HG03064 (cell line): ENCODE measurements around the gene ANO2.

ENCODE experiments used
- ATAC-seq: cut with Tn5 transposase; IDR thresholded peaks from one replicate; pipeline ENCODE4 v1.9.1; 2021; ENCODE audit warnings: low read depth; ENCODE audit not compliant: unreplicated experiment

The ANO2 gene

DNA sequence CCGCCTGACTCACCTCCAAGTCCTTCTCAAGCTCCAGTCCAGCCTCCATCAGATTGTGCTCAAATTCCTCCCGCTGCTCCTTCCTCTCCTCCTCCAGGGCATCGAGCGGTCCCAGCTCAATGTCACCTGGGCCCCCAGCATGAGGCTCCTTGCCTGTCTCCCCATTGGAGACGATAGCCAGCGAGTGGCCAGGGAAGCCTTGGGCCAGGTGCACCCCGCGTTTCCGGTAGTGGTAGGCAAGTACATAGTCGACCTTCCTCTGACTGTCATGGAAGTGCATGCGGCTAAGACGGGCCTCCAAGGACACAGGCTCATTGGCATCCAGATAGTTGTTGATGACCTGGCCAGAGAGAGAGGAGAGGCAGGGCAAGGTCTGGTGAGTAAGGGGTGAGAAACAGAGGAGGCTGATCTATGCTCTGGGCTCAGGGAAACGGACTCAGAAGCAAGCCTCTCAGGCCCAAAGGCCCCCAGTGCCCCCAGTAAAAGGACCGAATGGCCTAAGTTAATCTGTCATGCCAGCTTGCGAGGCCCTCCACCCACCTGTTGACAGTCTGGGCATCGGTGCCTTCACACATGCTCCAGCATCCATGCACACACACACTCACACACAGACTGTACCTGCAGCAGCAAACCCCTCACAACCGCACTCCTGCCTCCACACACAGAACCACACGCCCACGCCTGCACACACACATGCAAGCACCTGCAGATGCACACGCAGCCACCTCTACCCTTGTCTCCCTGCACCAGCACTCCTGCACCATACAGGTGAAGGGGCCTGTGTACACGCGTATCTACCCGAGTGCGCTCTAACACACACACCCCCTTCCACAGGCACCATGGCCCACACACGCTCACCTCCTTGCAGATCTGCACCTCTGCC is 23.8 kb downstream of the ANO2 start:
- no peak for ATAC-seq

DNA sequence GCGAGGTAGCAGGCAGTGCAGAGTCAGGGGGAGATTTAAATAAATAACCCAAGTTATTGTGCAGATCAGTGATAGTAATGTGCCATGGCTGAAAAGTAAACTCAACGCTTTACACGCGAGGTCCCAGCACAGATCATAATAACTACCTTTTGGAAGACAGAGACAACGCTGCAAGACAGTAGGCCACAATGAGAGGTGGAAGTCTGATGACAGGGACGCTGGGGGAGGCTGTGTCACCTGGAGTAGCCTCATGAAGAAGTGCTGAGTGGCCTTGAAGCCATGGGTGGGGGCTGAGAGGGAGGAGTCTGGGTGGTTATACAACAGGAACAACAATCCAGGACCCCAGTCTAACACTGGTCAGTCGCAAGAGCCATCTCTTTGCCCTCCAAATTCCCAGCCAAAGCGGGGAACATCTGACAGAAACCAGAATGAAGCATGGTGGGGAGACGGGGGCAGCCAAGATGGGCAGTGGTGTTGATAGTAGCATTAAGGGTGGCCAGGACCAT is 28.2 kb downstream of the ANO2 start:
- no peak for ATAC-seq

DNA sequence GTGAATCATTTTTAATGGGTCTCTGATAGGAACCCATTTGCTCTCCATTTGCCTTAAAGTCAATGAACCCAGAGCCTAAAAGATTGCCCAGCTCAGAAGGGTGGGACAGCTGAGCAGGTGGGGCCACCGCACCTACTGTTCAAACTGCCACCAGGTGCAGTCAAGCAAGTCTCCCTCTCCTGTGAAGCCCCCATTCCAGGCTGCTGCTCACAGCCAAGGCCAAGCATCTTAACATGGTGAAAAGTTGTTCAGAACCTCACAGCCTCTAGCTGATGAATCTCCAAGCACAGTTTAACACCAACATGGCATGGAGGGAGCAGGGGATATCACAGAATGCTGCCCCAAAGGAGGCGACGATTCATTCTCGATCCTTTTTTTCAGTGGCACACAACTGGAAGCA is 29.5 kb downstream of the ANO2 start:
- ATAC-seq = no peak

DNA sequence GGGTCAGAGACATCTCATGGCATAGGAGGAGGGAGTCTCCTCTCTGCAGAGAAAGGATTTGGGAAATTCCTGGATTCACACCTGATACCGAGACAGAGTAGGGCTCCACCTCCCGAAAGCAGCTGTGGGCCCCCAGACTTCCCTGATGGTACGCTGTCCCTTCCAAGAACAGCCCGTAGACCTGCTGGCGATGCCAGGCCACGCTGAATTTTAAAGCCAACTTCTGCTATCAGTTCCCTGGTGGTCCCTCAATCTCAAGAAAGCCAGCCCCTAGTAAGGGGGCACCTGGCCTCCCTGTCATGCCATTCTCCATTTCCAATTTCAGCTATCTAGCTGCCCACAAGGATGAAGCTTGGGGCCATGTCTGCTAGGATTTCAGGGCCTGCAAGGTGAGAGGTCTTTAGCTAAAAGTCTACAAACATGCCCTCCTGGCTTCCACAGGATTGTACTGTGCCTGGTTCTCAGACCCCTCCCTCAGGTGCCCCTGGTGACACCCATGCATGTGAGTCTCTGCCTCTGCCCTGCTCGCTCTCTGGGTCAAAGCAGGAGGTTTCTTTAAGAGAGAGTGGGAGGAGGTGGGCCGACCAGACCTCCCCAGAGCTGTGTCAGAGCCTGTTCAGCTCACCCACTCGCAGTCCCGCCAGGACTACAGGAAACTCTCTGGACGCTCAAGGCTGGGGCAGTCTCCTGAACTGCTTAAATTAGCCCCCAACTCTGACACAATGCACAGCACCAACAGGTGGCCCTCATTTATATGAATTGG is 30.5 kb downstream of the ANO2 start:
- ATAC-seq = no peak

DNA sequence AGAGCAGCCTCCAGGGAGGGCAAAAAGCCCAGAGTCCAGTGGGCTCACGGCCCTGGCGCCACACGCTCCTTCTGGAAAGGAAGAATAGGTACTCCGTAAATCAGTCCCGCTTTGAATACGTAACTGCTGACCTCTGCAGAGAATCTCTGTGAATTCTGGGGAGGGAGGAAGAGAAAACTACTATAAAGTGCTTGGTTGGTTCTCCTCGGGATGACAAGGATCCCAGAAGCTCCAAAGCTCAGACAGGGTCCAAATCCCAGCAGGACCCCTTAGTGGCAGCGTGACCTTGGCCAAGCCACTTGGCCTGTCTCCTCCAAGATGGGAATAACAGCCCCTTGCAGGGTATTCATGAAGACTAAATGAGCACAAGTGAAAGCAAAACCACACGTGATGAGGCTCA is 31.7 kb downstream of the ANO2 start:
- no peak for ATAC-seq

DNA sequence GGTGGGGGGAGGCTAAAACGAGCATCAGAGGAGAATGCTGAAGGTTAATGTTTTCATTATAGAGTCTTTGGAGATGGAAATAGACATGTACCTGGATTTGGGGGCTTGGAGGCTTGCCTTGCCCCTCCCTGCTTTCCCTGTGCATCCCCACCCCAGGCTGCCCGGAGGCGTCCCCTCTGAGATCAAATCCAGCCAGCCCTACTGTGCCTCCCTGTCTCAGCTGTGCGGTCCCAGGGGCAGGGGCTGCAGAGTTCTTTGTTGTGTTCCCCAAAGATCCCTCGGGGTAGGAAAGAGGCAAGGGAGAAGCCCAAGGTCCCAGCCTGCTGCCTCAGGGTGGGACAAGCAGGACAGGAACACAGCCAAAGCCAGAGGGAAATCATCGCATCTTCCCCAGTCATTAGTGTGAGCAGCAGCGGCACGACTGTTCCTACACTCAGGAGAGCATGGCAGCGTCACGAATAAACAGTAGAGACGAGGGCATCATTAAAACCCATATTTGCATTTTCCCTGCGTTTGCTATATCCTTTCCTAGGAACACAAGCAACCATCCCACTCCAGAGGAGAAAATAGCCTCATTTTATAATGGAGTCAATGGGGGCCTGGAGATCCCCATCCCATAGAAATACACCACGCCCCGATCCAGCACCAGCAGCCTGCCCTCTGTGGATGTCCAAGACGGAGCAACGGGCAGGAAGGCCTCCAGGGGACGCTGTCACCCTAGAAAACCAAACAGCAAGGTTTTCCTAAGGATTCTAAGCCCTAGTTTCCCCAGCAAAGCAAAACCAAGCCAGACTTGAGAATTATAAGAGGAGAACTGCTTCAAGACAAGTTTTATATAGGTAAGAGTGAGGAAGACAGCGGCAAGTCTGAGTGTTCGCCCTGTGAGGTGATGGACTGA is 32.4 kb downstream of the ANO2 start:
- ATAC-seq = no peak

DNA sequence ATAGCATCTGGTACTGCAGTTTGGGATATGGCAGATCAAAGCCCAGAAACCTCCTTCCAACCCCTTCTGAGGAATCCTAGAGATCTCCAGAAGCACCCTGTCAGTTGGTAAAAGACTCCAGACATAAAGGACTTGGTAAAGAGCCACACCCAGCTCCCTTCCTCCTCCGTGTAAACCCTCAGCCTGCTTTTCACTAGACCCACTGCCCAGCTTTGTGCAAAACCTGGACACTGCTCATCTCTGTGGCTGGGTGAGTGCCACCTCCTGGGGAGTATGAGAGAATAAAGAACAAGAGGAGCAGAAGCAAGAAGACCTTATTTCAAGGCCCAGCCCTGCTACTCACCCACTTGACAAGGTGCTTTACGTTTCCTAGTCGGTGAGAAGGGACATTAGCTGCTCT is 33.0 kb downstream of the ANO2 start:
- ATAC-seq = no peak

DNA sequence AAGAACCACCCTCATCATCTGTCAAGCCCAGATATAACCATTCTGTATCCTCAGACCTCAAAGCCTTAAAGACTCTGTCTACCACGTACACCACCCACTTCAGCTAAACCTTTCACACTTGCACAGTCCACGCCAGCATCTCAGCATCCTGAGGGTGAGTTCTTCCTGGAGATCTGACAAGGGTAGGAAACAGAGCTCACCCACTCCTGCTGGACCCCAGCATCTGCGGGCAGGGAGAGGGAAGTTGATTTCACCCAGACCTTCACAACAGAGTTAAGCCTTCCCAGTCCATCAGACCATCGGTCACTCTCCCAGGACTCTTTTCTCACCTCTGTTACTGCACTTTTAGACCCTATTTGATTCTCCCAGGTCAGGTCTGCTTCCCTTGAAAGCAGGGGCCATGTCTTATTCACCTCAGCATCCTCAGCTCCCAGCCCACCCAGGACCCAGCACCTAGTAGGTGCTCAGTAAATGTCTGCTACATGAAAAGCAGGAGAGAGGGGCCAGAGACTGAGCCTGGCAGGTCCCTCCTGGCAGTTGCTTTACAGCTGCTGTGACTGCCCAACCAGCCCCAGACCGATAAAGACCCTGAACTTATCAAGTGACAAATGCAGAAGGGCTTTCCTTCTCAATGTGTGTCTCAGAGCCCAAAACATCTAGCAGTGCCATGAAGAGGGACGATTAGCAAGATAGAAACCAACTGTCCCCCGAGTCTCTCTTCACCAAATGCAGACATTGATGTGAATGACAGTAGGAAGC is 34.1 kb downstream of the ANO2 start:
- ATAC-seq = no peak

DNA sequence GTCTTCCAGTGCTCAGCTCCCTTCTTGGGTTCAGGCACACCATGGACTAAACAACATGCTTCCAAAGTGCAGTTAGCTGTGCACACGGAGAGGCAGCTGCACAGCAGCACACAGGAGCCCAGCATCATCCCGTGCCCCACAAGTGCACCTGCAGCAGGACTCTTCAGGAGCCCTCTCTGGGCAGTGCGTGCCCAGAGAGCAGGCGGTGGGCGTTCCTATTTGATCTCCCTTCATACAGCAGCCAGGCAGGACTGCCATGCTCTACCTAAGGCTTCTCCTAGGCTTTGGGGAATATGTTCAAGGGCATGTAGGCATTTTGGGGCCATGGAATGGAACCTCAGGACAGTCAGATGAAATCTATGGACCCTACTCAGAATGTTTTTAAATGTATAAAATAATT is 35.5 kb downstream of the ANO2 start:
- no peak for ATAC-seq

DNA sequence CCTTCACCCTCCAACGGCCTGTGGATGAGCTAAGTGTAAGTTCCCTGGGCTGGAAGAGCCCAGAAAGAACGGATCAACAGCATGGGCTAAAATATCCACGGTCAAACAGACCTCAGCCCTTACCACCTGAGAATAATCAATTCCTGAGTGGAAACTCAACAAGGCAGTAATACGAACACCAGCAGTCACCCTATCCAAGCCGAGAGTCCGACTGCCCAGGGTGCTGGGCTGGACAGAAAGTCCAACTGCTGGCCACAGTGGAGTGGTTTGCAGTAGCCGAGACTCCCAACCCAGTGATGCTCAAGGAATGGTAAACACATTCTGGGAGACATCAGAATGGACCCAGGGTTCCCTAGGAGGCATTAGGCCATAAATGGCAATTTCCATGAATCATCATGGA is 36.8 kb downstream of the ANO2 start:
- ATAC-seq = no peak

DNA sequence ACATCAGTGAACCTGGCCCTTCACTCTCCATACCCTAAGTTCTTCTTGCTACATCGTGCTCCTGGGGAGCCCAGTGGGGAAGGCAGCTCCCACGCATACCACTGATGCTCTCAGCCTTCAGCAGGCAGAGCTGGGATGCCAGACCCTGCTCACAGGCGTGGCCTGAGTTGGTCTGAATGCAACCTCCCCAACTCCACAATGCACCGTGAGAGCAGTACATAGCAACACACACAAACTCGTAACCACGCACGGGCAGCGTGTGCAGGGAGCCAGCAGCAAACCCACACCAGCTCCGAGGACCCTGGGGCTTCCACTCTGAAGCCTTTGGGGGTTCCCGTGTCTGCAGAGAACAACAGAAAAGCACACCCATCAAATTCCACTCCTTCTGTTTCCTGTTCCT is 37.3 kb downstream of the ANO2 start:
- ATAC-seq = no peak

DNA sequence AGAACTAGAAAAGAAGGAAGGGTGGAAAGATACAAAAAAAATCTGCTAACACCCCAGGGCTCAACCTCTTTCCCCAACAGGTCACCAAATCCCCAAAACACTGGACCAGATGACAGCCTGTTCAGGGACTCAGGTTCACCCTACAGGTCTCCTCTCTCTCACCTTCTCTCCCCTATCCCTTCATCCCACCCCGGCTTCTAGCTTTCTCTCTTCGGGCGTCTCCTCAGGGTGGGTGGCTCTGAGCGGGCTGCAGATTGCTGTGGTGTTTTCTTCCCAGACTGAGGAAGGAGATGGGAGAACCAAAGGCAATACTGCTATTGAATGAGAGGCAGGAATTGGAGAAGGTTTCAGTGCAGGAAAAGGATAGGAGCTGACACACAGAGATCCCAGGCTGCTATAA is 39.3 kb downstream of the ANO2 start:
- no peak for ATAC-seq

DNA sequence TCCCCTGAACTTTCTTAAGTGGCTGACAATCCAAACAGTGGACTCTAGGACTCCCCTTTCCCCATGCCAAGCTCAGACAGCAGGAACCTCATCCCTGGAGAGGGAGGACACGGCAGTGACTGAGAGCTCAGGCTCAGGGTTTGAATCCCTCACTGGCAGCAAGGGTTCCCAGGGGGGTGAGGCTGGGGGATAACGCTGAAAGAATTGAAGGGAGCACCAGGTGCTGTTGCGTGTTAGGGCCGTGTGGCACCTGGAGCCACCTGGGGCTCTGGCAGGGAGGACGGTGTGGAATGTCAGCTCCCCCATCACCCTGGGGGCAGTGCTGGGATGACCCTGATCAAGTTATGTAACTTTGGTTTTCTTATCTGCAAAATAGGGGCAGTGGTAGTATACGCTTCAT is 40.1 kb downstream of the ANO2 start:
- no peak for ATAC-seq

DNA sequence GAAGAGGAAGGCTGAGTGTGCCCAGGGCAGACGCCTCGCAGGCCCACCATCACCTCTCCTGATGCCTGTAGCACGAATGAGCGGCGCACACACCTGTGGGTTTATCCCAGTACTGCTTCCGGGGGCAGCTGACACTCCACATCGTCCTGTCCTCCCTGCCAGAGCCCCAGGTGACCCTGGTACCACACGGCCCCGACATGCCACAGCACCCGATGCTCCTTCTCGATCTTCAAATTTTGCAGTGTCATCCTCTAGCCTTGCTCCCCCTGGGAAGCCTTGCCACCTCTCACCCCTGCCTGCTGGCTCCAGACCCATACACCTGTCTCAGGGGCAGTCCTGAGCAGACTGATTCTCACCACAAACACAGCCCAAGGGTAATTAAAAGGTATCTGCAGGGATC is 40.6 kb downstream of the ANO2 start:
- ATAC-seq = no peak

DNA sequence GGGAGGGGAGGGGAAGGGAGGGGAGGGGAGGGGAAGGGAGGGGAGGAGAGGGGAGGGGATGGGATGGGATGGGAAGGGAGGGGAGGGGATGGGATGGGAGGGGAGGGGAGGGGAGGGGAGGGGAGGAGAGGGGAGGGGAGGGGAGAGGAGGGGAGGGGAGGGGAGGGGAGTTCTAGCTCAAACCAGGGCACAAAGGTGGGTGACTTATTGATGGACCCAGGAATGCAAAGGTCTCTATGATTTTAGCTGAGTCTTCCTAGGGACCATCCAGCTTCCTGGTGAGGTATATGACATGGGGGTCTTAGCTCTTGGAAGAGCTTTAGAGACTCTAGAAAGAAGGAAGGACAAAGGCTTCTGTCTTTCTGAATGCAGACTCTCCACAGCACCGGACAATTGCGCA is 42.3 kb downstream of the ANO2 start:
- no peak for ATAC-seq

DNA sequence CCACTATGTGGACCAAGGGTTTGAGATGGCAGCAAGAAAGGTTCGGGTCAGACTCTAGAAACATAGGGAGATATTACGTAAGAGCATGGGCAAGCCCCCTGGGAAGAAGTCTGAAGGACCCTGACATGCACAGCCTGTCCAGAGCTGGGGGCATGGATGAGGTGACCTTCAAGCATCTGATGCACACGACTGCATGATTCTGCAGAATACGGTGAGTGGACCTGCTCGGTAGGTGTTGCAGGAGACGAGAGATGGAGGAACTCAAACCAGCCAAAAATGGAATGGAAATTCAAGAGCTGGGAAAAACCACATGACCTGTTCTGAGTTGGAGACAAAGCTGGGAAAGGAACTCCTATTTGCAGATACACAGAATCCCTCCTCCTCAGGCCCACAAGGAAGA is 43.6 kb downstream of the ANO2 start:
- no peak for ATAC-seq

DNA sequence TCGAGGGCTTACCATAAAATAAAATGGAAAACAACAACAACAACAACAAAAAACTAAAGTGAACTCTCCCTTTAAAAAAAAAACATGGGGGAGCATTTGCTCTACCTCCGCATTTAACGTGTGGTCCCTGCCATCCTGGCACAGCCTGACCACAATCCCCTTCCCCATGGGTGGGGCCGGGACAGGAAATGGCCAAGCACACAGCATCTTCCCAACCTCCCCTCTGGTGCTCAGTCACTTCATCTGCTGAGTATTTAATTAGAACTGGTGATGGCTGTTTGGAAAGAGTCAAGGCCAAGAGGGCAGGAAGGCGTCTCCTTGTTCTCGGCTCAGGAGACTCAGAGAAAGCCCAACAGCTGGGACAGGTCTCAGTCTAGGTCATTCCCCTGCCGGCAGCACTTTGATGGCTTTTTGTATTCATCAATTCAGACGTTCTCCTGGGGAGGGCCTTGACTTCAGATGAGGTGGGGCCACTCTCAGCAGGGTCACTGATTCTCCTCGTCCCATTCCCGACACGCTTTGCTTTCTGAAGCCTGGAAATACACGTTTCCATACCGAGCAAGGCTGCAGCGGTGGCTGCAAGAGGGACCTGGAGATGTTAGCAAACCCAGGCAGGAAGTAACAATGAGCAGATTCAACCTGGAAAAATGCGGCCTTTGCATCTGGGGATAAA is 44.4 kb downstream of the ANO2 start:
- no peak for ATAC-seq

DNA sequence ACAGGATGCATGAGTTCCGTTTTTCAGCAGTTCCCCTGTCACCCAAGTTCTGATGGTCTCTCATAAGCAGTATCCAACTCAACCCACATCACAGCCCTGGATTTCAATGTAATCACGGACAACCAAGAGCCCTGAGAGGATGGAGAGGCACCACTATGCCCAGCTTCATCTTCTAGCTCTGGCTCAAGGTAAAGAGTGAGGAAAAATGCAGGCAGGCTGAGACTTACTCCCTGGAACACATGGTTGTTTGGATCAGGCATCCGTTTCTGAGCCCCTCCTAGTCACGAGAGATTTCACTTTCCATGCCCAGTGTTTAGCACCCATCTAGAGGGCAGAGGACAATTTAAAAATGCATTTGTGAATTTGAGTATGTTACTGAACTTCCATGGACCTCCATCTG is 45.0 kb downstream of the ANO2 start:
- ATAC-seq = no peak

DNA sequence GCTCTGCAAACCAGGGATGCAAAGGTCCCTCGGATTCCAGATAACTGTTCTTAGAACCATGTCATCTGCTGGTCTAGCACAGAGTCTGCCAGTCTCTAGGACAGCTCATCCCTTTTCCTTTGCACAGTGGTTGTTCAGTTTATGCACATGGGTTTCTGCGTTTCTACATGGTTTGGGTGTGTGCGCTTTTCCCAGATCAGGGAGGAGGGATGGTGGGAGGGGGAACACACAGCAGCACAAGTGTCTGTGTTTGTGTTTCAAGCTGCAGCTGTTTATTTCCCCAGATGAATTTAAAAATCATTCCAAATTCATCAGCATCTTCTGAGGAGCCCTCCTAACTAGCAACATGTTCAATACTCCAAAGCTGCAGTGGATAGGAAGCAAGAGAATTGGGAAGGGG is 45.4 kb downstream of the ANO2 start:
- no peak for ATAC-seq

DNA sequence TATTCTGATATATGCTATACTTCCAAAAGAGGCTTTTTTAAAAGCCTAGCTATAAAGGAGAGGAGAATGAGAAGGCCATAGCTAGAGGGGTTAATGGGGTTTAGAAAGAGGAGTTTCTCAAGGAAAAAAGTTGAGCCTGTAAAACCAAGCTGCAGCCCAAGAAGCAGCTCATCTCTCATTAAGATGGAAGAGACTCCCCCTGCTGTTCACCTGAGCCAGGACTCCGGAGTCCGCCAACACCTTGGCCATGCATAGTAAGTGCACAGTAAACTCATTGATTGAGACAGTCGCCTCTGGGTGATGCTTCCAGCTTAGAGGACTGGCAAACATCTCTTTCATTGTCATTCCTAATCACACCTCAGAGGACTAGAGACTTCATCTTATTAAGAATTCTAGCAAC is 46.2 kb downstream of the ANO2 start:
- no peak for ATAC-seq
